OCI-LY7 (cell line): ENCODE measurements around the gene THOC7.

Source experiments
- CTCF ChIP-seq: fragments of 200-600 bp; sonication (generic); conservative IDR thresholded peaks from 2 replicates; pipeline ENCODE4 v1.5.1; 2014; ENCODE audit warnings: mild to moderate bottlenecking, antibody characterized with exemption, low read length, moderate library complexity, mixed read lengths
- EZH2phosphoT487 ChIP-seq: fragments of 200-600 bp; sonication (generic); IDR thresholded peaks from 2 replicates; pipeline ENCODE4 v1.6.1; 2018; ENCODE audit warnings: low read depth, borderline replicate concordance, mild to moderate bottlenecking, mixed run types, antibody characterized with exemption, low read length, moderate library complexity, mixed read lengths

- no peak for TF ChIP-seq CTCF
- no peak for TF ChIP-seq EZH2phosphoT487
These were observed 36.9 kb upstream of the THOC7 start for GRCh38 chr3:63900459-63900858.
